IPS DF 19.7 (cell line): ENCODE data around the gene SIL1.

Source experiments
- DNase-seq: peaks from one replicate; pipeline ENCODE4 v3.0.0-alpha.2; 2013; ENCODE audit warnings: low read depth, low spot score

Gene SIL1

GRCh38 chr5:139110526-139111168 lies 87.5 kb downstream of the SIL1 start:
- no peak for DNase-seq

GRCh38 chr5:139108063-139108824 lies 89.9 kb downstream of the SIL1 start:
- no peak for DNase-seq

- DNase-seq = no peak
These were observed 92.5 kb downstream of the SIL1 start for GRCh38 chr5:139105621-139106071.

GRCh38 chr5:139104577-139105276 lies 93.4 kb downstream of the SIL1 start:
- no peak for DNase-seq

GRCh38 chr5:139103762-139104161 lies 94.4 kb downstream of the SIL1 start:
- no peak for DNase-seq

- no peak for DNase-seq
These were observed 97.3 kb downstream of the SIL1 start for GRCh38 chr5:139100825-139101224.

GRCh38 chr5:139094154-139095131 lies 103.7 kb downstream of the SIL1 start:
- no peak for DNase-seq

- no peak for DNase-seq
These were observed 105.3 kb downstream of the SIL1 start for GRCh38 chr5:139092741-139093343.

- DNase-seq = no peak
These were observed 106.6 kb downstream of the SIL1 start for GRCh38 chr5:139091439-139092156.

- DNase-seq = no peak
These were observed 107.6 kb downstream of the SIL1 start for GRCh38 chr5:139090581-139090980.

GRCh38 chr5:139088024-139088423 lies 110.1 kb downstream of the SIL1 start:
- DNase-seq = no peak

- no peak for DNase-seq
These were observed 115.2 kb downstream of the SIL1 start for GRCh38 chr5:139082813-139083498.

- no peak for DNase-seq
These were observed 118.1 kb downstream of the SIL1 start for GRCh38 chr5:139079991-139080610.

GRCh38 chr5:139079225-139079990 lies 118.8 kb downstream of the SIL1 start:
- no peak for DNase-seq

- DNase-seq = no peak
These were observed 119.8 kb downstream of the SIL1 start for GRCh38 chr5:139078345-139078744.

GRCh38 chr5:139077899-139078298 lies 120.3 kb downstream of the SIL1 start:
- no peak for DNase-seq

- DNase-seq = no peak
These were observed 122.1 kb downstream of the SIL1 start for GRCh38 chr5:139076111-139076510.
